GM12801 (cell line): ENCODE measurements around the gene CLDN14.

ENCODE experiments used
- CTCF ChIP-seq: IDR thresholded peaks from one replicate; pipeline ENCODE4 v1.5.1; 2011; ENCODE audit warnings: control low read depth; ENCODE audit not compliant: insufficient read length; ENCODE audit errors: extremely low read depth

CLDN14 gene

GRCh38 chr21:36464590-36464989 lies 15.3 kb downstream of the CLDN14 start:
- no peak for TF ChIP-seq CTCF

GRCh38 chr21:36463991-36464390 lies 15.9 kb downstream of the CLDN14 start:
- TF ChIP-seq CTCF, result no peak

GRCh38 chr21:36463204-36463603 lies 16.7 kb downstream of the CLDN14 start:
- TF ChIP-seq CTCF, result no peak

GRCh38 chr21:36461918-36462486 lies 17.9 kb downstream of the CLDN14 start:
- no peak for TF ChIP-seq CTCF

GRCh38 chr21:36461277-36461917 lies 18.5 kb downstream of the CLDN14 start:
- TF ChIP-seq CTCF, result no peak

GRCh38 chr21:36460866-36461265 lies 19.1 kb downstream of the CLDN14 start:
- TF ChIP-seq CTCF, result no peak

GRCh38 chr21:36459098-36459497 lies 20.8 kb downstream of the CLDN14 start:
- no peak for TF ChIP-seq CTCF
